Lung microvascular endothelial cell (primary cell): ENCODE measurements around the gene ASB13. TPM values are rescaled to one million over a fixed set of nuclear protein-coding genes. Genes with fewer than 3 reads are reported as not detected.
A peak's percentile ranks its signal among the peaks of the same experiment; 100 is the strongest.
"Not testable (repeated sequence)": the region's sequence is repeated elsewhere in the genome, so short reads cannot be mapped to it uniquely, and the experiment has no call there.

Source experiments
- DNase-seq, 2 donors: peaks; one replicate each; pipeline versions ENCODE4 v3.0.0 to v3.0.0-alpha.2; 2010; ENCODE audit warnings: low read depth in 2 of 2
- total RNA-seq: library from RNA; depleted of rRNA; stranded (reverse); fragments of >200 nt; gene quantifications from 2 replicates; pipeline ENCODE4 v1.2.1, GENCODE V29; 2014

Gene ASB13
- total RNA-seq, 1 donor from 2014 or later = 18.5 TPM

- no peak for DNase-seq
These were observed 40.2 kb downstream of the ASB13 start for GRCh38 chr10:5625992-5626777.

- DNase-seq = no peak
These were observed 41.7 kb downstream of the ASB13 start for GRCh38 chr10:5624701-5625100.

GRCh38 chr10:5623081-5623748 is 43.2 kb downstream of the ASB13 start:
- DNase-seq = peak; percentile 81 to 85

- no peak for DNase-seq
These were observed 44.0 kb downstream of the ASB13 start for GRCh38 chr10:5622186-5622960.

- not testable (repeated sequence) for DNase-seq
These were observed 45.0 kb downstream of the ASB13 start for GRCh38 chr10:5621371-5621770.

GRCh38 chr10:5620966-5621365 is 45.4 kb downstream of the ASB13 start:
- DNase-seq = no peak

- no peak for DNase-seq
These were observed 46.1 kb downstream of the ASB13 start for GRCh38 chr10:5620223-5620721.

- no peak for DNase-seq
These were observed 46.8 kb downstream of the ASB13 start for GRCh38 chr10:5619362-5620211.

- no peak for DNase-seq
These were observed 47.6 kb downstream of the ASB13 start for GRCh38 chr10:5618829-5619228.

- no peak for DNase-seq
These were observed 48.4 kb downstream of the ASB13 start for GRCh38 chr10:5618042-5618441.

GRCh38 chr10:5617521-5617920 is 48.9 kb downstream of the ASB13 start:
- no peak for DNase-seq

GRCh38 chr10:5616836-5617235 is 49.6 kb downstream of the ASB13 start:
- no peak for DNase-seq

- no peak for DNase-seq
These were observed 50.3 kb downstream of the ASB13 start for GRCh38 chr10:5616046-5616445.

- no peak for DNase-seq
These were observed 51.1 kb downstream of the ASB13 start for GRCh38 chr10:5615316-5615715.

GRCh38 chr10:5614155-5614721 is 52.2 kb downstream of the ASB13 start:
- DNase-seq = no peak

- no peak for DNase-seq
These were observed 52.8 kb downstream of the ASB13 start for GRCh38 chr10:5613481-5614154.

- peak in 1 of 2 donors; percentile 21 for DNase-seq
These were observed 54.3 kb downstream of the ASB13 start for GRCh38 chr10:5611899-5612680.

GRCh38 chr10:5609952-5610616 is 56.3 kb downstream of the ASB13 start:
- DNase-seq = no peak
